OCI-LY7 (cell line): ENCODE results near the gene GCNT4.

Source experiments
- EZH2phosphoT487 ChIP-seq: fragments of 200-600 bp; sonication (generic); IDR thresholded peaks from 2 replicates; pipeline ENCODE4 v1.6.1; 2018; ENCODE audit warnings: low read depth, borderline replicate concordance, mild to moderate bottlenecking, mixed run types, antibody characterized with exemption, low read length, moderate library complexity, mixed read lengths
- TF ChIP-seq, protein P1 (sequence below): fragments of 200-600 bp; sonication (generic); conservative IDR thresholded peaks from 2 replicates; pipeline ENCODE4 v1.5.1; 2014; ENCODE audit warnings: mild to moderate bottlenecking, antibody characterized with exemption, low read length, moderate library complexity, mixed read lengths

DNA sequence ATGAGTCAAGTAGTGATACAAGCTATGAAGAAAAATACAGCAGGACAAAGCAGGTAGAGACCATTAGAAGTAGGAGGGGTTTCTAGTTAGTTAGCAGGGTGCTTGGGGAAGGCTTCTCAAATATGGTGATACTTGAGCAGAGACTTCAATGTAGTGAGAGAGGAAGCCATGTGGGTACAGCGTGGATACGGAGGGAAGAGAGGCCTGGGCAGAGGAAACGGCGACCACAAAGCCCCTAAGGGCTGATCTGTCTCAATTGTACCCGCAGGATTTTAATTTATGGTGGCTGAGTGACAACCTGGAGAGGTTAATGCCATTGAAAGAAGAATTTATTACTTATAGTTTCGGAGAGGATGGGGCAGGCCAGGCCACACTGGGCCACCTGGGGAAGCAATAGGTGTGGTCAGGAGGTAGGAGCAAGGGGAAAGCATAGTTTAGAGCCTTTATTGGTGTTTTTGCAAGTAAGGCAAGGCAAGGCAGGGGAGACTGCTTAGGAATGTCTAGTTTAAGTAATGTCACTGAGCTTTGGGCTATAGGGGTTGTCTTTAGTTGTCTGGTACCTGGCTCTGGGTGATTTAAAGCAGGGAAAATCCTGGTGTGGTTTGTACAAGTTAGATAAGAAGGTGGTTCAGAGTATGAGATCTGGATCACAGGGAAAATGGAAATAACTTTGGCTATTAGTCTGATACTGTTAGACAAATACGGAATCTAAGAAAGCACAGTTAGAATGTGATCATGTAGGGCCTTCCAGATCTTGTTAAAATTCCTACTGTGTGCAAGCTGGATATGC is 42.6 kb downstream of the GCNT4 start:
- TF ChIP-seq, protein P1, sequence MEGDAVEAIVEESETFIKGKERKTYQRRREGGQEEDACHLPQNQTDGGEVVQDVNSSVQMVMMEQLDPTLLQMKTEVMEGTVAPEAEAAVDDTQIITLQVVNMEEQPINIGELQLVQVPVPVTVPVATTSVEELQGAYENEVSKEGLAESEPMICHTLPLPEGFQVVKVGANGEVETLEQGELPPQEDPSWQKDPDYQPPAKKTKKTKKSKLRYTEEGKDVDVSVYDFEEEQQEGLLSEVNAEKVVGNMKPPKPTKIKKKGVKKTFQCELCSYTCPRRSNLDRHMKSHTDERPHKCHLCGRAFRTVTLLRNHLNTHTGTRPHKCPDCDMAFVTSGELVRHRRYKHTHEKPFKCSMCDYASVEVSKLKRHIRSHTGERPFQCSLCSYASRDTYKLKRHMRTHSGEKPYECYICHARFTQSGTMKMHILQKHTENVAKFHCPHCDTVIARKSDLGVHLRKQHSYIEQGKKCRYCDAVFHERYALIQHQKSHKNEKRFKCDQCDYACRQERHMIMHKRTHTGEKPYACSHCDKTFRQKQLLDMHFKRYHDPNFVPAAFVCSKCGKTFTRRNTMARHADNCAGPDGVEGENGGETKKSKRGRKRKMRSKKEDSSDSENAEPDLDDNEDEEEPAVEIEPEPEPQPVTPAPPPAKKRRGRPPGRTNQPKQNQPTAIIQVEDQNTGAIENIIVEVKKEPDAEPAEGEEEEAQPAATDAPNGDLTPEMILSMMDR: no peak
- TF ChIP-seq EZH2phosphoT487: no peak
